OCI-LY1 (cell line): Measurements from ENCODE around the gene JADE1.

Experiments used
- H2AFZ ChIP-seq: fragments of 200-600 bp; sonication (generic), shearing (Covaris generic); 2 replicates; pipeline ENCODE4 v1.6.0; 2014; ENCODE audit warnings: antibody characterized with exemption, mild to moderate bottlenecking, low read length
- H3F3A ChIP-seq: fragments of 200-600 bp; sonication (generic), shearing (Covaris generic); 2 replicates; pipeline ENCODE4 v1.6.0; 2014; ENCODE audit warnings: mild to moderate bottlenecking, antibody characterized with exemption, low read length, moderate library complexity; ENCODE audit not compliant: insufficient read depth
- H3K27ac ChIP-seq: fragments of 200-600 bp; sonication (generic); 2 replicates; pipeline ENCODE4 v1.5.1; 2014; ENCODE audit warnings: low read length, mixed run types, mild to moderate bottlenecking, low read depth; ENCODE audit not compliant: poor library complexity, severe bottlenecking
- H3K27me3 ChIP-seq: fragments of 200-600 bp; sonication (generic); 2 replicates; pipeline ENCODE4 v1.6.0; 2014; ENCODE audit warnings: antibody characterized with exemption, mild to moderate bottlenecking, low read length, moderate library complexity; ENCODE audit not compliant: insufficient read depth
- H3K36me3 ChIP-seq: fragments of 200-600 bp; sonication (generic); 2 replicates; pipeline ENCODE4 v1.6.1; 2014; ENCODE audit warnings: mild to moderate bottlenecking, antibody characterized with exemption, low read length, moderate library complexity, mixed read lengths; ENCODE audit not compliant: insufficient read depth
- H3K4me1 ChIP-seq: fragments of 200-600 bp; sonication (generic); 2 replicates; pipeline ENCODE4 v1.5.1; 2014; ENCODE audit warnings: mild to moderate bottlenecking, low read length, moderate library complexity; ENCODE audit not compliant: insufficient read depth, severe bottlenecking
- H3K4me2 ChIP-seq: fragments of 200-600 bp; sonication (generic), shearing (Covaris generic); 2 replicates; pipeline ENCODE4 v1.6.1; 2014; ENCODE audit warnings: low read length
- H3K4me3 ChIP-seq: fragments of 200-600 bp; sonication (generic); 2 replicates; pipeline ENCODE4 v1.5.1; 2014; ENCODE audit warnings: low read length, low read depth, mild to moderate bottlenecking, mixed read lengths; ENCODE audit not compliant: poor library complexity, severe bottlenecking
- H3K79me2 ChIP-seq: fragments of 200-600 bp; shearing (Covaris generic); 2 replicates; pipeline ENCODE4 v1.6.1; 2016; ENCODE audit warnings: mixed run types, low read length, mixed read lengths; ENCODE audit not compliant: insufficient read depth
- H3K9ac ChIP-seq: fragments of 200-600 bp; sonication (generic), shearing (Covaris generic); 2 replicates; pipeline ENCODE4 v1.6.1; 2014; ENCODE audit warnings: mild to moderate bottlenecking, low read length, mixed read lengths
- H3K9me2 ChIP-seq: fragments of 200-600 bp; sonication (generic), shearing (Covaris generic); 2 replicates; pipeline ENCODE4 v1.6.1; 2014; ENCODE audit warnings: low read depth, mild to moderate bottlenecking, low read length, mixed read lengths
- H3K9me3 ChIP-seq: fragments of 200-600 bp; shearing (Covaris generic); 2 replicates; pipeline ENCODE4 v1.6.1; 2014; ENCODE audit warnings: low read length, mixed read lengths
- H4K20me1 ChIP-seq: fragments of 200-600 bp; sonication (generic), shearing (Covaris generic); 2 replicates; pipeline ENCODE4 v1.6.0; 2016; ENCODE audit warnings: mild to moderate bottlenecking, low read length; ENCODE audit not compliant: insufficient read depth
- CTCF ChIP-seq: fragments of 200-600 bp; sonication (generic), shearing (Covaris generic); IDR thresholded peaks from 2 replicates; pipeline ENCODE4 v1.5.1; 2017; ENCODE audit warnings: mild to moderate bottlenecking, antibody characterized with exemption, low read length, moderate library complexity, mixed read lengths
- EZH2 ChIP-seq: fragments of 200-600 bp; sonication (generic), shearing (Covaris generic); IDR thresholded peaks from 2 replicates; pipeline ENCODE4 v1.8.0; 2017; ENCODE audit warnings: borderline replicate concordance, mixed run types, mild to moderate bottlenecking, antibody characterized with exemption, low read length, moderate library complexity, mixed read lengths

Gene JADE1

GRCh38 chr4:128812442-128813235 lies 3.1 kb downstream of the JADE1 start:
- no peaks in the 10 kb centered on the region for H3K27me3 ChIP-seq
- H3K4me1 ChIP-seq = peaks cover 28% of the 10 kb centered on the region
- peaks cover 54% of the 10 kb centered on the region for H3K79me2 ChIP-seq
- peak overlapping the region; percentile 77 for H3K4me3 ChIP-seq
- H3K9me2 ChIP-seq = no peaks in the 10 kb centered on the region
- peak overlapping the region; percentile 77 for H3K4me2 ChIP-seq
- peak overlapping the region; percentile 93 for H3K27ac ChIP-seq
- no peaks in the 10 kb centered on the region for H3F3A ChIP-seq
- no peak for TF ChIP-seq CTCF
- no peak for TF ChIP-seq EZH2
- H3K36me3 ChIP-seq = peaks cover 10% of the 10 kb centered on the region
- H2AFZ ChIP-seq = no peak overlapping the region
- no peaks in the 10 kb centered on the region for H4K20me1 ChIP-seq
- no peaks in the 10 kb centered on the region for H3K9me3 ChIP-seq
- H3K9ac ChIP-seq = peak overlapping the region; percentile 94

GRCh38 chr4:128813965-128814364 lies 4.5 kb downstream of the JADE1 start:
- H4K20me1 ChIP-seq = no peaks in the 10 kb centered on the region
- no peaks in the 10 kb centered on the region for H3K9me3 ChIP-seq
- H3K27ac ChIP-seq = peak overlapping the region; percentile 39
- H3K4me1 ChIP-seq = peaks cover 28% of the 10 kb centered on the region
- H3K9ac ChIP-seq = no peak overlapping the region
- H3K36me3 ChIP-seq = peaks cover 24% of the 10 kb centered on the region
- H2AFZ ChIP-seq = no peak overlapping the region
- no peaks in the 10 kb centered on the region for H3K9me2 ChIP-seq
- no peaks in the 10 kb centered on the region for H3K27me3 ChIP-seq
- peaks cover 68% of the 10 kb centered on the region for H3K79me2 ChIP-seq
- H3K4me2 ChIP-seq = peak overlapping the region; percentile 77; the same call in 1 of the 2 replicates
- H3F3A ChIP-seq = no peaks in the 10 kb centered on the region
- no peak overlapping the region for H3K4me3 ChIP-seq
- TF ChIP-seq CTCF (no peak), EZH2 (no peak)

GRCh38 chr4:128818442-128818841 lies 8.9 kb downstream of the JADE1 start:
- H3K27ac ChIP-seq = no peak overlapping the region
- H2AFZ ChIP-seq = no peak overlapping the region
- H3K36me3 ChIP-seq = peaks cover 31% of the 10 kb centered on the region
- no peaks in the 10 kb centered on the region for H3K9me2 ChIP-seq
- no peak overlapping the region for H3K9ac ChIP-seq
- no peaks in the 10 kb centered on the region for H3K9me3 ChIP-seq
- no peaks in the 10 kb centered on the region for H4K20me1 ChIP-seq
- TF ChIP-seq EZH2 (no peak), CTCF (no peak)
- H3K4me3 ChIP-seq = no peak overlapping the region
- H3K4me1 ChIP-seq = peaks cover 19% of the 10 kb centered on the region
- H3F3A ChIP-seq = no peaks in the 10 kb centered on the region
- H3K79me2 ChIP-seq = peaks cover 95% of the 10 kb centered on the region
- no peaks in the 10 kb centered on the region for H3K27me3 ChIP-seq
- H3K4me2 ChIP-seq = no peak overlapping the region
